Psoas muscle (tissue), 8 donors: ENCODE data around the gene KLHL26. TPM values are rescaled to one million over a fixed set of nuclear protein-coding genes. Genes with fewer than 3 reads are reported as not detected.

Experiments used
- ATAC-seq, 4 donors: fragments of 200-7000 bp; cut with Tn5 transposase; one replicate each; pipeline ENCODE4 v1.9.1; 2020; ENCODE audit warnings: moderate library complexity in 3 of 4, mild to moderate bottlenecking in 2 of 4
- DNase-seq, 2 donors: peaks; one replicate each; pipeline ENCODE4 v3.0.0-alpha.2; 2020
- H3K27ac ChIP-seq: fragments of 200-600 bp; one replicate; pipeline ENCODE4 v1.8.0; 2022
- H3K27me3 ChIP-seq, 3 donors: fragments of 200-600 bp in 1 of 3; one replicate each; pipeline versions ENCODE4 v1.6.1 to v1.8.0; 2013 to 2022; ENCODE audit warnings: low read length in 2 of 3, mild to moderate bottlenecking in 2 of 3, moderate library complexity in 1 of 3; ENCODE audit not compliant: insufficient read depth in 3 of 3
- H3K36me3 ChIP-seq, 2 donors: fragments of 200-600 bp in 1 of 2; one replicate each; pipeline versions ENCODE4 v1.6.1 to v1.8.0; 2013 to 2022; ENCODE audit warnings: low read depth in 1 of 2, mild to moderate bottlenecking in 1 of 2, moderate library complexity in 1 of 2; ENCODE audit not compliant: insufficient read depth in 1 of 2
- H3K4me1 ChIP-seq: fragments of 200-600 bp; one replicate; pipeline ENCODE4 v1.8.0; 2022
- H3K4me3 ChIP-seq: fragments of 200-600 bp; one replicate; pipeline ENCODE4 v1.8.0; 2022; ENCODE audit warnings: mild to moderate bottlenecking
- H3K9me3 ChIP-seq: fragments of 200-600 bp; one replicate; pipeline ENCODE4 v1.8.0; 2022
- WGBS, 3 donors: extraction: QIAGEN DNeasy Blood & Tissue Kit; methylation state at CpG; one replicate each; pipeline versions ENCODE4 v1.1.6 to v1.1.7; 2013; 5-methylcytosine and 5-hydroxymethylcytosine counted together
- intact Hi-C, 2 donors: fragments of 100-400 bp; cut with DNase I; formaldehyde crosslinking; loops; one replicate each; pipeline versions ENCODE4 v1.11.0 to v1.14.2; 2022
- polyA plus RNA-seq, 3 donors: library from polyadenylated mRNA; stranded (reverse); fragments of 200-250 nt; gene quantifications; one replicate each; pipeline ENCODE4 v1.2.3, GENCODE V29; 2013
- total RNA-seq, 4 donors: library from RNA; stranded (reverse); fragmentation: NEBNext Ultra II Directional in 2 of 4; extraction: Animal tissue kit (Norgen Biotek cat#: 25700) in 2 of 4; gene quantifications; one replicate each; pipeline versions ENCODE4 v1.2.1 to v1.2.4, GENCODE V29; 2021 to 2023
- TF ChIP-seq, protein P1 (sequence below): fragments of 200-600 bp; IDR thresholded peaks from one replicate; pipeline ENCODE4 v1.8.0; 2022; ENCODE audit warnings: antibody characterized with exemption
- donor health status: healthy with polysubstance abuse.
- donor health status: DM: no; HTN: no; CAD: no; lungs with moderate emphysema.
- donor health status: Bipolar disorder and iron deficiency.
- donor health status: healthy.
- donor health status: DM: yes; HTN: yes; CAD: no.
- donor health status: DM: no; HTN: no; CAD: no.
- donor health status: DM: no; HTN: no; CAD: no.
- donor health status: DM: yes; HTN: yes; CAD: no.

The KLHL26 gene
- total and polyA plus RNA-seq, 7 donors, result 3.1 to 9.9 (median 5.2) TPM

DNA sequence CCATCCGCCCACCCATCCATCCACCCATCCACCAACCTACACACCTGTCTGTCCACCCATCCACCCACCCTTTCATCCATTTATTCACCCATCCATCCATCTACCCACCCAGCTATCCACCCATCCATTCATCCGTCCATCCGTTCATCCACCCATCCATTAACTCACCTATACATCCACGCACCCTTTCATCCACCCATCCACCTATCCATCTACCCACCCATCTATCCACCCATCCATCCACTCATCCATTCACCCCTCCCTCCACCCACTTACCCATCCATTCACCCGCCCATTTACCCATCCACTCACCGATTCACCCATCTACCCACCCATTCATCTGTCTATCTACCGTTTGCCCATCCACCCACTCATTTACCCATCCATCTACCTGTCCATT lies 17.6 kb downstream of the KLHL26 start:
- WGBS, 3 donors, result 98 to 100% (median 98%) methylated on average over 7 of the region's 7 CpGs
- intact Hi-C loops, result loop anchor here in 1 of 2 donors (10.0 kb wide), 1 partner anchor 190 kb away; no protein-coding TSS in a partner anchor
- no peak for ATAC-seq
- H3K9me3 ChIP-seq, result no peaks in the 10 kb centered on the region
- H3K27me3 ChIP-seq, result no peaks in the 10 kb centered on the region
- no peak overlapping the region for H3K27ac ChIP-seq
- H3K4me3 ChIP-seq, result no peak overlapping the region
- no peak for DNase-seq
- H3K36me3 ChIP-seq, result no peaks in the 10 kb centered on the region
- peaks cover 26% of the 10 kb centered on the region for H3K4me1 ChIP-seq
- TF ChIP-seq, protein P1, sequence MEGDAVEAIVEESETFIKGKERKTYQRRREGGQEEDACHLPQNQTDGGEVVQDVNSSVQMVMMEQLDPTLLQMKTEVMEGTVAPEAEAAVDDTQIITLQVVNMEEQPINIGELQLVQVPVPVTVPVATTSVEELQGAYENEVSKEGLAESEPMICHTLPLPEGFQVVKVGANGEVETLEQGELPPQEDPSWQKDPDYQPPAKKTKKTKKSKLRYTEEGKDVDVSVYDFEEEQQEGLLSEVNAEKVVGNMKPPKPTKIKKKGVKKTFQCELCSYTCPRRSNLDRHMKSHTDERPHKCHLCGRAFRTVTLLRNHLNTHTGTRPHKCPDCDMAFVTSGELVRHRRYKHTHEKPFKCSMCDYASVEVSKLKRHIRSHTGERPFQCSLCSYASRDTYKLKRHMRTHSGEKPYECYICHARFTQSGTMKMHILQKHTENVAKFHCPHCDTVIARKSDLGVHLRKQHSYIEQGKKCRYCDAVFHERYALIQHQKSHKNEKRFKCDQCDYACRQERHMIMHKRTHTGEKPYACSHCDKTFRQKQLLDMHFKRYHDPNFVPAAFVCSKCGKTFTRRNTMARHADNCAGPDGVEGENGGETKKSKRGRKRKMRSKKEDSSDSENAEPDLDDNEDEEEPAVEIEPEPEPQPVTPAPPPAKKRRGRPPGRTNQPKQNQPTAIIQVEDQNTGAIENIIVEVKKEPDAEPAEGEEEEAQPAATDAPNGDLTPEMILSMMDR, result no peak

DNA sequence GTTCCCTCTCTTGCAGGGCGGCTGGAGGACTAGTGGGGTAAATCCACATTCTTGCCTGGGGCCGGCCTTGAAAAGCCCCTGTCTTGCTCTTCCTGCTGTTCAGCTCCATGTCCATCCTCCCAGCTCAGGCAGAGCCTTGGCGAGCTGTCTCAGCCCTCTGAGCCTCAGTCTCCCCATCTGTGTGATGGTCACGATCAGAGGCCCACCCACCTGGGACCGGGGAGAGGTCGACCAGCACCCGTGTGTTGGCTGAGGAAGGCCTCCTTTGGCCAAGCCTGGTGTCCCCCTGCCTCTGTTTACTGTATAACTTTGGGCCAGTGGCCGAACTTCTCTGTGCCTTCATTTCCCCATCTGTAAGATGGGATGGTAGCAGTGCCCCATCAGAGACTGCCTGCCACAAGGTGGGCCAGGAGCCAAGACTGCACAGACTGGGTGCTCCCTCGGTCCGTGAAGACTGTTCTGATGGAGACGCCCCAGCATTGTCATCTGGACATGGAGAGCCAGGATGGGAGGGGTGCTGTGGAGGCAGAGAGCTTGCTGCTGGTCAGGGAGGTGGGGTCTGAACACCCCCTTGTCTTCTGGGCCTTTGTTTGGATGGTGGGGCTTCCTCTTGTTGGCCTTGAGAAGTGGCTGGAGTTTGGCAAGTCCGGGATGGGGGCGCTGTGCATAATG lies 18.5 kb downstream of the KLHL26 start:
- H3K27me3 ChIP-seq, result no peaks in the 10 kb centered on the region
- no peak overlapping the region for H3K27ac ChIP-seq
- H3K4me3 ChIP-seq, result no peak overlapping the region
- ATAC-seq, result no peak
- WGBS, 3 donors, result 90 to 98% (median 92%) methylated on average over 13 of the region's 13 CpGs
- TF ChIP-seq, protein P1, result no peak
- intact Hi-C loops, result loop anchor here in 1 of 2 donors (10.0 kb wide), 1 partner anchor 191 kb away; no protein-coding TSS in a partner anchor
- H3K36me3 ChIP-seq, result no peaks in the 10 kb centered on the region
- H3K9me3 ChIP-seq, result no peaks in the 10 kb centered on the region
- DNase-seq, result no peak
- H3K4me1 ChIP-seq, result peaks cover 26% of the 10 kb centered on the region

DNA sequence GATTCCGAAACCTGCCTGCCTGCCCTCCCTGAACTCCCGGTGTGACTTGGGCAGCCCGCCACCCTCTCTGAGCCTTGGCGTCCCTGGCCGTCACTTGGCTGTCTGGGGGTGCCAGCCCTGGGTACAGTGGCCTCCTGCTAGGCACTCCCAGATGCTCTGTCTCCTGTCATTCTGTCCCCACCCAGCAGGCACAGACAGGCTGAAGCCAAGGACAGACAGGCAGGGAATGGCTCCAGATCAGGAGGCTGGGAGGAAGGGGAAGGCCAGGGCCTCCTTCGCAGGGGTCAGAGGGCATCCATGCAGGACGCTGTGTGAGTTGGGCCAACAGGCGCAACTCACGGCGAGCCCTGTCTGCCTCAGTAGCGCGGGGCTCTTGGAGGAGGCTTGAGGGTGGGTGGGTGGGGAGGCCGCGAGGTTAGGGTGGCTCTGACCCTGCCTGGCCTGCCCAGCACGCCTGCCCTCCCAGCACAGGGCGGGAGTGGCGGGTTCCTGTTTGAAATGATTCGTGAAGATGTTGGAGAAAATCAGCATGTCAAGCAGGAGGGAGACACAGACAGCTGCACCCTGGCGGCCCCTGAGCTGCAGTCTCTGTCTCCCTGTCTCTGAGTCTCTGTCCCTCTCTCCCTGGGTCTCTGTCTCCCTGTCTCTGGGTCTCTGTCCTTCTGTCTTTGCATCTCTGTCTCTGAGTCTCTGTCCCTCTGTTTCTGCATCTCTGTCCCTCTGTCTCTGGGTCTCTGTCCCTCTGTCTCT lies 19.7 kb downstream of the KLHL26 start:
- no peak overlapping the region for H3K27ac ChIP-seq
- ATAC-seq, result no peak

DNA sequence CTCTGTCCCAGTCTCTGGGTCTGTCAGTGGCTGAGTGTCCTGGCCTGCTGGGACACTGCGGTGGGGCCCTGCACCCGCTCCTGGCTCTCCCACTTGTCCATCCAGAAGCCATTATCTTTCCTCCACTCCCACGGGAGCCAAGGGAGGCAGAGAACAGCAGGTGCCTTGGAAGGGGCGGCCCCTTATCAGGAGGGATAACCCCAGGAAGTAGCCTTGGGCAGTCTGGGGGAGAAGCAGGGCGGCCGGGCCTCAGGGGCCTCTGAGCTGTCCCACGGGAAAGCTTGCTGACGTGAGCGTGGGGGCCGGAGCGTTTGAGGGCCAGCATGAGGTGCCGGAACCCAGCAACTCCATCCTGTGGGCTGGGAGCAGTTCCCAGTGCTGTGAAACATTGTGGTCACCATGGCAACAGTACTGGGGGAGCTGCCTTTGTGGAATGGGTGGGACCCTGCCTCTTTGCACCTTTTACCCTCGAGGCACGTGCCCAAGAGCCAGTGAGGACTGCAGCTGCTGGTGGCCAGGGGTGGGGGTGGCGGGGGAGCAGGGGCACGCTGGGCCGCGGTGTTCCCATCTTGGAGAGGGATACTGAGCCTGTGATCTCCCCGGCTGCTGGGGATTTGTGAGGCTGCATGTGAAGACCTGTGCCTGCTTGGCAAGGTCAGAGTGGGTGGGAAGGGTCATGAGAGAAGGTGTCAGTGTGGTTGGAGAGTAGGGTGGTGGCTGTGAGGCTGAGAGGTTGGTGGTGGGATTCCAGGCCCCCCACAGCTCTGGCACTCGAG lies 20.9 kb downstream of the KLHL26 start:
- no peaks in the 10 kb centered on the region for H3K9me3 ChIP-seq
- intact Hi-C loops, result loop anchor here in 1 of 2 donors (10.0 kb wide), 1 partner anchor 193 kb away; no protein-coding TSS in a partner anchor
- ATAC-seq (peak in 1 of 4 donors; percentile 37), DNase-seq (peak; percentile 69 to 82)
- H3K27ac ChIP-seq, result peak overlapping the region; percentile 89
- no peak overlapping the region for H3K4me3 ChIP-seq
- TF ChIP-seq, protein P1, result no peak
- peaks cover 28% of the 10 kb centered on the region for H3K4me1 ChIP-seq
- WGBS, 3 donors, result 55 to 62% (median 55%) methylated on average over 19 to 20 of the region's 20 CpGs
- H3K36me3 ChIP-seq, result no peaks in the 10 kb centered on the region
- H3K27me3 ChIP-seq, result no peaks in the 10 kb centered on the region

More for the DNA sequence above, 19.7 kb downstream of the KLHL26 start:
- no peak overlapping the region for H3K4me3 ChIP-seq
- TF ChIP-seq, protein P1, result no peak
- no peaks in the 10 kb centered on the region for H3K9me3 ChIP-seq
- intact Hi-C loops, result loop anchor here in 1 of 2 donors (10.0 kb wide), 1 partner anchor 192 kb away; no protein-coding TSS in a partner anchor
- H3K27me3 ChIP-seq, result no peaks in the 10 kb centered on the region
- H3K4me1 ChIP-seq, result peaks cover 27% of the 10 kb centered on the region
- WGBS, 3 donors, result 67 to 76% (median 69%) methylated on average over 14 to 19 of the region's 19 CpGs
- no peaks in the 10 kb centered on the region for H3K36me3 ChIP-seq
- no peak for DNase-seq
